HG03460 (cell line): ENCODE measurements around the gene ATP6AP1.
"Not testable (repeated sequence)": the region's sequence is repeated elsewhere in the genome, so short reads cannot be mapped to it uniquely, and the experiment has no call there.

Experiments
- ATAC-seq: cut with Tn5 transposase; IDR thresholded peaks from one replicate; pipeline ENCODE4 v1.9.1; 2021; ENCODE audit not compliant: unreplicated experiment

Gene ATP6AP1

DNA sequence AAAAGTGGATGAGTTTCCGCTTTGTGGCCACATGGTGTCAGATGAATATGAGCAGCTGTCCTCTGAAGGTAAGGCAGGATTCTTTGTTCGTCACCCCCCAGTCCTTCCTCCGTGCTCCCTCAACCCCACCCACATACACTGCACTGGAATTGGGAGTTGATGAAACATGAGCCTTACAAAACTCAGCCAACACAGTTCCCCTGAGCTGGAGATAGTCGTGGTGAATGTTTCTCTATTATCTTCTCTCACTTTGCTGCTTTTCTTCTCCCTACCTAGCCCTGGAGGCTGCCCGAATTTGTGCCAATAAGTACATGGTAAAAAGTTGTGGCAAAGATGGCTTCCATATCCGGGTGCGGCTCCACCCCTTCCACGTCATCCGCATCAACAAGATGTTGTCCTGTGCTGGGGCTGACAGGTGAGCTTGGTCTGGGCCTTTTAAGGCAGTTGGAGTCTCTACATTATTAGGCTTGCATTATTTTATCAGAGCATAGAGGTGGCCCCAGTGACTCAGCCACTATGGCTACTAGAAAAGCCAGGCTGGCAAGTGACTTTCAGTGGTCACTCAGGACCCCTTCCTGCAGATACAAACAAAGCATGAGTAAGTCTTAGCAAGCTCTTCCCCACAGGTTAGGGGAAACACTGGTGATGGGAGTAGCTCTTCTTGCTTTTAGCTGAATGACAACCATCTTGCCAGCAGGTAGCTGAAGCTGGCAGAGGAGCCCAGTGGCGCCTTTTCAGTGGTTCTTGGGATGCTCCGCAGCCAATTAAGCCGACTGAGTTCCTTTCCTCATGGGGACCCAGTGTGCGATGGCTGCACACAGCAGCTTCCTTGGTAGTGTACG, 28.7 kb upstream of the ATP6AP1 start:
- no peak for ATAC-seq

DNA sequence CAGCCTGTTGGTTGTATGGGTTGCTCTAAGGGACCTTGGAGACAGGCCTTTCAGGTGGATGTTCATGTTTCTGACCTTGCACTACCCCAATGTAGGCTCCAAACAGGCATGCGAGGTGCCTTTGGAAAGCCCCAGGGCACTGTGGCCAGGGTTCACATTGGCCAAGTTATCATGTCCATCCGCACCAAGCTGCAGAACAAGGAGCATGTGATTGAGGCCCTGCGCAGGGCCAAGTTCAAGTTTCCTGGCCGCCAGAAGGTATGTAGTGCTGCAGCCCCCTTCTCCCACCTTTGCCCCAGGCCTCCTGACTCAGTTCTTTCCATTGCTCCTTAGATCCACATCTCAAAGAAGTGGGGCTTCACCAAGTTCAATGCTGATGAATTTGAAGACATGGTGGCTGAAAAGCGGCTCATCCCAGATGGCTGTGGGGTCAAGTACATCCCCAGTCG, 28.1 kb upstream of the ATP6AP1 start:
- not testable (repeated sequence) for ATAC-seq

DNA sequence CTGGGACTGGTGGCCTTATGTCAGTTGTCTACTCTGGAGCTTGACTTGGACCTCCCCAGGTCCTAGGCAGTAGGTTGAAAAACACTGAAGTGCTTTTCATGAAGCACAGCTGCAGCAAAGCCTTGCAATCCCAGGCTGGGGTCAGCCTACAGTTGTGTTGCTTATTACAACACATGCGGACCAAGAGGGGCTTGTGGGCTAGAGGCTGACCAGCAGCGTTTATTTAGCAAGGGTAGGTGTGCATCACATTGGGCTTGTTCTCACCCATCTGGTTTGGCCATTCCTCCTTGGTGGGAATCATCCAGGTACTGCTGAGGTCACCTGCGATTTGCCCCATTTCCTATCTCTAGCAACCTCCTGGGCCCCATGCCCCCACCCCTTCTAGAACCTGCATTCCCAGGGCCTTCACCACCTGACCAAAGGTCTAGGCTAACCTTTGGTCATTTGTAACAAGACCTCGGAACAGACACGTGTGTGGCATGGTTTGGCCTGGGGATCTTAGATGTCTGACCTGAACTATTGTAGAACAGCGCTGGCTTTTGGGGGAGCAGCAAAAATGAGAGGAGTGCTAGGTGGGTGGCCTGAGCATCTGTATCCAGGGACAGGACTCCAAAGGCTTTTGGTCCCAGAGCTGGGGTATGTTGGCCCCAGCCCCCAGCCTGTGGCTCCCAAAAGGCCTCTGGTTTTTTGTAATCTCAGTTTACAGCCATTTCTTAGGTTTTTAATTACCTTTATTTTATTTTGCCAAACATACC, 27.3 kb upstream of the ATP6AP1 start:
- ATAC-seq = no peak

DNA sequence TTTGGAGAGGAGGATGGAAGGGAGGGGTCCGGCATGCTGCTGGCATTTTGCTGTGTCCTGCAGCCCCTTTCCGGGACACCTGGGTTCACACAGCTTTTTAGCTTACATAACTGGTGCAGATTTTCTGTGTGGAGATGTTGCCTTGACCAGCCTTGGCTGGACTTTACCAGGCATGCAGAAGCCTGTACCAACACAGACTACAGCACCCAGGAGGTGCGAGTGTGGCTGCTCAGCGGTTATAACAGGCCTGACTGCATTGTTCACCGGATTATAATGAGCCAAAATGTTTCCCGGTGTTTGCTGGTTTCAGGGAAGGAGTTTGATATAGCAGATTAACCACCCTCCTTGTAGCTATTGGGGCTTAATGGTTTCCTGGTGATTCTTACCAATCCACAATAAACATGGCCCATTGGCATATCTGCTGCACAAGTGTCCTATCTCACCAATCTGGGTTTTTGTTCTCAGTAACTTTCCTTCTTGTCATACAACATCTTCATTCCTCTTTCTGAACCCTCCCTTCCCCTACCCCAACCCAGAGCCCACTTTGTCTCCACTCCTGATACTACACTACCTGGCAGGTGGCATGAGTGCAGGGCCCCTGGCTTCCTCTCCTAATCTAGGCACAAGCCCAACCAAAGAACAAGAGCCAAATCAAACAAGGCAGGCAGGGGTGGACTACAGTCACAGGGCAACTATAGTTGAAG, 26.4 kb upstream of the ATP6AP1 start:
- no peak for ATAC-seq

DNA sequence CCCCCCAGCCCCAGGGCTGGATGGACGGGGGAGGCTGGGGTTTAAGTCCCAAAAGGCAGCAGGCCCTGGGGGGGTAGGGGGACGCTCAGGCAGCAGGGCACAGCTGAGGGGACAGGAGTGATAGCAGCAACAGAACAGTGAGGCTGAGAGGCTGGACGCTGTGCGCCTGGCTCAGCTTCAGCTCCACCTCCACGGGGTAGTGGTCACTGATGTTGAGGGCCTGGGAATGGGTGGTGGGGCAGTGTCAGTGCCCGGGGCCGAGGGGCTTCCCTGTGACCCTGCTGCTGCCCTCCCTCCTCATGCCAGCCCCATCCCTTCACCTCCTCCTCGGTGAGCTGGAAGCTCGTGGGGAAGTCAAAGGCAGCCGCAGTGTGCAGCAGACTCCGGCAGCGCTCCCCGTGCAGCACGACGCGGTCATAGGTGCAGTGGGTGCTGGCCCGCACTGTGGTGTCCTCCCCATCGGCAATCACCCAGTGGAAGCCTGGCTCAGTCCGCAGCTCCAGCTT, 25.8 kb upstream of the ATP6AP1 start:
- ATAC-seq = no peak

DNA sequence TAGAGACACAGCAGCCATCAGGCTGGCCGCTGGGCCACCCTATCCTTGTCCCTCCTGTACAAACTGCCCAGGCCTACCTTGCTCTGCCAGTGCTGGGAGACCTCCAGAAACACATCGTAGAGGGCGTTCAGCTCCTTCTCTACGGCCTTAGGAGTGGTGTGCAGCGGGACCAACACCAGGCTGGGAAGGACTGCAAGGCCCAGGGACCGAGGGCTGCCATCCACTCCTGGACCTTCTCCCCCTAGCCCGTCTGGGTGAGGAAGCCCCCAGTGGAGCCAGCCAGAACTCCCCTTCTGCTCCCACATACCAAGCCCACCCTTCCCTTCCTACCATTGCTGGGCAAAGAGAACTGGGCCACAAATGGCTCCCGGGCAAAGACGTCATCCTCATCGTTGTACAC, 25.3 kb upstream of the ATP6AP1 start:
- ATAC-seq = no peak

DNA sequence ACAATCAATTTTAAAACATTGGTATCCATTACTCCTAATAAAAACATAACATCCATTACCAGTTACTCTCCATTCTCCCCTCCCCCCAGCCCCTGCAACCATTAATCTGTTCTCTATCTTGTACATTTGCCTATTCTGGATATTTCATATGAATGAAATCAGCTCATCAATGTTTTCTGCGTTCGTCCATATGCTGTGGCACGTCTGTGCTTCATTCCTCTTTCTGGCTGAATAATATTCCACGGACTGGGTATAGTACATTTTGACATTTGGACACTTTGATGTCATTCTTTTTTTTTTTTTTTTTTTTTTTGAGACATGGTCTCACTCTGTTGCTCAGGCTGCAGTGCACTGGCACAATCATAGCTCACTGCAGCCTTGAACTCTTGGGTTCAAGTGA, 24.6 kb upstream of the ATP6AP1 start:
- no peak for ATAC-seq

DNA sequence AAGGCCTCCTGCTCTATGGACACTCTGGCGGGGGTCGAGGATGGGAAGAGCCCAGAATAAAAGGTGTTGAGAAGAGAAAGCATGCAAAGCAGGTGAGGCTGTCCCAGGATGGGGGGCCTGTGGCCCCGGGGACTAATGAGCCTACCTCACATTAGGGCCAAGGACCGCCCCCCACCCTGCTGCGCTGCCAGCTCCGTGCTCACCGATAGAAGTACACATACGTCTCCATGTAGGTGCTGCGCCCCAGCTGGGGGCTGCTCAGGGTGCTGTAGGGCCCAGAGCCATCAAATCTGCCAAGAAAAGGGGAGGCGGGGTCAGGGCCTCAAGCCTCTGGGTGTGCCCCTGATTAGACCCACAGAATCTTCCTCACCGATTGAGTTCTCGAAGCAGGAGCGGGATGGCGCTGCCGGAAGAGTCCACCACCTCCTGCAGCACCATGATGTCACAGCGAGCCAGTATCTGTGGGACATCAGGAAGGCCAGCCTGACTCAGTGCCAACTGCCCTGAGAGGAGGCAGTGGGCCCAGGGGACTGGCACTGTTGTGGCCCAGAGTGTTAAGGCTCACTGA, 23.8 kb upstream of the ATP6AP1 start:
- ATAC-seq = no peak

DNA sequence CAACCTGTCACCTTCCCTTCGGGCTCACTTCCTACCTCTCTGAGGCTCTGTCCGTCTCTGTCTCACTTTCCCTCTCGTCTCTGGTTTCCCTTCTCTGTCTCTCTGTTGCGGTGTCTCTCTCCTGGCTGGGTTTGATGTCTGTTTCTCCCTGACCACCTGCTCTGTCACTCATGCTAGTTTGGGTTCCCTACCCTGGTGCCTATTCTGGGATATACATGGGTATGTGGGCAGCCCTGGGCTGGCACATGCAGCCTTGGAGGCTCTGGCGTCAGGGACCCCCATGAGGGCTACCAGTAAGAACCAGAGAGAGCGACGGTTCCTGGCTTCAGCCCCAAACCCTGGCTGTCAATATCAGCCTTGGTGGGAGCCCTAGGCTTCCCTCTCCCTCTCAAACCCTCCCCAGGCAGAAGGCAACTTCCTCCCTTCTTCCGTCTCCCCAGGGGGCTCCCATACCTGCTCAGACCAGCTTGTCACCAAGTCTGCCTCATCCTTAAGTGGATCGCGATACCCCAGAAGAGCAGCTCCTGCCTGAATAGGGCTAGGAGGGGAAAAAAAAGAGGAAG, 19.7 kb upstream of the ATP6AP1 start:
- ATAC-seq = peak; percentile 29

DNA sequence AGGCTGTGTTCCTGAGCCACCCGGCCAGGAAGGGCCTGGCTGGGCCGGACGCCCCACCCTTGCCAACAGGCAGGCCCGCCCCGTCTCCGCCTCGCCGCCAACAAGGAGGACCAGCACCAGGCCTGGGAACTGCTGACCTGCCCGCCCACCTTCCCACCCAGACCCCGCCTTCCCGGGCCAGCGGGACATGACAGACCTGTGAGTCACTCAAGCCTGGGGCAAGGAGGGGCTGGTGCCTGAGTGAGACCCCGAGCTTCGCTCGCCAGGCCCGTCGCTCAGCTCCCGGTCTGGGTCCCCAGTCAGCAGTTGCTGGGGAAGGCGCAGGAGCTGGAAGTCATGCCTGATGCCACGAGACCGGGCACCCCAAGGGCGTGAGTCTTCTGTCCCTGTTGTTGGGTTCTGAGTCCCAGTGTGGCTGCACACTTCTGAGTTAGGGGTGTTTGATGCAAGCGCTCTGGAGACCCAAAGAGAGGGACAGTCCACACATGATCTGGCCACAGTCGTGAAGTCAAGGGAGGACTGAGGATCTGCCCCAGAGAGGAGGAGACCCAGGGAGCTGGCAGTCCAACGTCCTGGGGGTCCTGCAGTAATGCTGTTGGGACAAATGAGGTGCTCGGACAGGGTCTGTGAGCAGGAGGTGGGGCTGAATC, 19.1 kb upstream of the ATP6AP1 start, which contains the start of gene DNASE1L1:
Gene DNASE1L1 (minus strand): TSS at position 33 of the 650 bp plus-strand sequence. CDS start 3,686 bp downstream, outside the sequence.
- ATAC-seq = peak; percentile 47

DNA sequence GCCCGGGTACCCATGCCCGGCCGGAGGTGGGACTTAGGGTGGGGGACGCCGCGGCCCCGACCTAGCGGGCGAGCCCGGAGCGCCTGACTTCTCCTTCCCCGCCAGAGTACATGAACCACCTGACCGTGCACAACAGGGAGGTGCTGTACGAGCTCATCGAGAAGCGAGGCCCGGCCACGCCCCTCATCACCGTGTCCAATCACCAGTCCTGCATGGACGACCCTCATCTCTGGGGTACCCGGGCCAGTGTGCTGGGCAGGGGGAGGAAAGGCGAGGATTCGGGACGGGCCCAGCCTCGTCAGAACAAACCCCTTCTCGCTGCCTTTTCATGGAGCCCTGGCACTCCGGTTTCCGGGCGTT, 16.5 kb upstream of the ATP6AP1 start:
- ATAC-seq = peak; percentile 56

DNA sequence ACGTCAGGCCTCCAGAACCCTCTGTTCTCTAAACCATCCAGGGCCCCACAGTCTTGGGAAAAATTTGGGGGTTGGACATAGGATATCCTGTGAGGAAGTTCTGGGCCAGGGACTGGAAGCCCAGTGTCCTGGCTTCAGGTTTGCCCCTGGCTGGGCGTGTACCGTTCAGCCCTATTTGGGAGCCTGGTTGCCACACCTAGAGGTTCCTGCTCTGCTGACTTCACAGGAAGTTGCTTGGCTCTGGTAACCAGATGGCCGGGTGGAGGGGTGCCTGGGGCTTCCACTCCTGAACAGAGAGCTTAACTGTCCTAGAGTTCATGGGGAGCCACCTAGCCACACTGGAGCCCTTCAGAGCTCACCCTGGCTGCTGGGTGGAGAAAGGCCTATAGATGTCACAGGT, 16.0 kb upstream of the ATP6AP1 start:
- no peak for ATAC-seq

DNA sequence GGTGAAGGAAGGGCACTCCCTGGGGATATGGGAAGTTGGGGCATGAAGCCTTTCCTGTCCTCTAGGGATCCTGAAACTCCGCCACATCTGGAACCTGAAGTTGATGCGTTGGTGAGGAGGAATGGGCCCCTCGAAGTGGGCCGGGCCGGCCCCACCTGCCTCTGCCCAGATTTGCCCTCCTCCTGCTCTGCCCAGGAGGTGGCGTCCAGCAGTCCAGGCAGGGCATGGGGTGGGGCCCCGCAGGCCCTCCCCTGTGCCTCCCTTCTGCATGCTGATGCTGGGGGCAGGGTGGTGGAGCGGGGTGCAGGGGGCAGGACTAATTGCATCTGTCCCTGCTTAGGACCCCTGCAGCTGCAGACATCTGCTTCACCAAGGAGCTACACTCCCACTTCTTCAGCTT, 15.3 kb upstream of the ATP6AP1 start:
- ATAC-seq = no peak

DNA sequence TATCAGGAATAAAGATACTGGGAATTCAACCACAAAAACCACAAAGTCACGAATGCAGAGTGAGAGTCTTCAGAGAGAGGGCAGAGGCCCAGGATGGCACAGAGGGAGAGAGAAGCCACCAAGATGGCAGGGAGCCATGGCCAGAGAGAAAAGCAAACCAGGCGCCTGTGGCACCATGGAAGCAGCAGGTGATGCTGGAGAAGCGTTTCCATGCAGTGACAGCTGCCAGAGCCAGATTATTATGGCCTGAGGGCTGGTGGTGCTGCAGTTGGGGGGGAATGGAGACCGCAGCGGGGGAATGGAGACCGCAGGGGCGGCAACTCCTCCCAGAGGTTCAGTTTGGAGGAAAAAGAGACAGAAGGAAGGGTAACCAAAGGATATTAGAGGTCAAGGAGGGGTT, 11.3 kb upstream of the ATP6AP1 start:
- ATAC-seq = no peak

DNA sequence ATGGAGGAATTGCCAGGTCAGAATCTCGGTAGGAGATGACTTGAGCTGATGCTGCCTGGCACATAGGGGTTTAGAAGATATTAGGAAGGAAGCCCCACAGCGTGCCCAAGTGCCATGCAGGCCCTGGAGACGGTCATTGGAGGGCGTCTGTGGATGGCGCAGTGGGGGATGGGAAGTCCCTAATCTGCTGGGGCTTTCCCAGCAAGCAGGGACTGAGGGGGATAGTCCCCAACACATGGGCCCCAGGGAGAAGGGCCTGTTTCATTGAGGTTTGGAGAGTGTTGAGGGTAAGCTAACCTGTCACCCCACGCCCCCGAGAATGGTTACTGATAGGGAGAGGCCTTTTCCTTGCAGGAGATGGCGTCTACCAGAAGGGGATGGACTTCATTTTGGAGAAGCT, 9.3 kb upstream of the ATP6AP1 start:
- ATAC-seq = no peak

DNA sequence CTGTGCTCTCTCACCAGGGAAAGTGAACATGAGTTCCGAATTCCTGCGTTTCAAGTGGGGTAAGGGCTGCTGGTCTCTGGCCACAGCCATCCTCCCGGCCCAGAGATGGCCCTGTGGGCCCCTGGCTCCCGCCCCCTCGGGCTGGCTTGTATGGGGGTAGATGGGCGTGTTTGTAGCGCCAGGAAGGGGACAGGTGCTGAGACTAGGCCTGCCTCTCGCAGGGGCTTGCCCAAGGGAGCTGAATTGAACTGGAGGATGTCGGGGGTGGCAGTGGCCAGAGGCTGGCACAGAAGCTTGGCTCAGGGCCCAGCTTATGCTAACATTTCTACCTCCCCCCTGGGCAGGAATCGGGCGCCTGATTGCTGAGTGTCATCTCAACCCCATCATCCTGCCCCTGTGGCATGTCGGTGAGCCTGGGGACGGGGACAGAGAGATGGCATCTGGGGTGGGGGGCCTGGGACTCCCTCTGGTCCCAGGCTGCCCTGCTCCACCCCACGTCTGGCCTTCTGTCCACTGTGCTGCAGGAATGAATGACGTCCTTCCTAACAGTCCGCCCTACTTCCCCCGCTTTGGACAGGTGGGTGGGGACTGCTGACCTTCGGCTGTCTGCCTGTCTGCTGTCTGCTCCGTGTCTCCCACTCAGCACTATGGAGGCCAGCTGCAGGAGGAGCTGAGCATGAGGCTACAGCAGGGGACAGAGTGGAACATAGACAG, 8.6 kb upstream of the ATP6AP1 start:
- no peak for ATAC-seq

DNA sequence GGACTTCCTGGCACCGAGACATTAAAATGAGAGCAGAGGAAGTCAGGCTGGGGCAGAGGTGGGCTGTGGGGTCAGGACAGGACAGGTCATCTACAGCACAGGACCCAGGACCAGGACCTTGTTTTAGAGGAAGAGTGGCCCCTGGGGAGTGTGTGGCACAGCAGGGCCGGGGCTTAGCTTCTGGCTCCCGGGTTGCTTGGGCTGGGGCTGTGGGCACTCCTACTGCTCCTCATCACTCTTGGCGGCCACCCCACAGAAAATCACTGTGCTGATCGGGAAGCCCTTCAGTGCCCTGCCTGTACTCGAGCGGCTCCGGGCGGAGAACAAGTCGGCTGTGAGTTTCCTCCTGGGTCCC, 8.1 kb upstream of the ATP6AP1 start:
- ATAC-seq = no peak

DNA sequence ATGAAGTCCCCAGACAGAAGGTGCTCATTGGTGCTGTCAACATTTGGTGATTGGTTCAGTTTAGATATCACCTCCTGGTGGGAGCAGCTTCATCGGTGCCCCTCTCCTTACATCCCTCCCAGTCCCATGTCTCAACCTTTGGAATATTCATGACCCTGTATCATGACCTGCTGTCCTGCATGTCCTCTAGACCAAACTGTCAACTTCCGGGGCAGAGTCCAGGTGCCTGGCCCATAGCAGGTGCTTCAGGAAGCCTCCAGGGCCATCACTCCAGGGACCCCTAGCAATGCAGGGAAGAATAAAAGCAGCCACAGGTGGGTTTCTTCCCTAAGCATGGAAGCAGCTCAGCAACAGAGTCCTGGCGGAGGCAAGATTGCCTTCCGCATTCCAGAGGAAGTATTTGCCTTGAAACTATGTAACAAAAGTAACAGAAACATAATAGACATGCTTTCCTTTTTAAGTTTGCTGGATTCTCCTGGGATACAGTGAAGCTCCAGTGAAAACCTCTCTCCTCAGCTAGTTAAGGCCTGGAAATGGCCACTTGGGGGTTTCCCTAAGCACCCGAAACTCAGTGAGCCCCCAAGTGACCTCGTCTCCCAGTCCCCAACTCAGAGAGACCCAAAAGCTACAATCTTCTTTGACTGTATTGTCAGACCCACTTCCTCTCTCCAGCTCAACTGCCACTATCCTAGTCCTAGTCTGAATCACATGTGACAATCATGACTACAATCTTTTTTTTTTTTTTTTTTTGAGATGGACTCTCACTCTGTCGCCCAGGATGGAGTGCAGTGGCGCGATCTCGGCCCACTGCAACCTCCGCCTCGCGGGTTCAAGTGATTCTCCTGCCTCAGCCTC, 1.3 kb upstream of the ATP6AP1 start:
- ATAC-seq = no peak

DNA sequence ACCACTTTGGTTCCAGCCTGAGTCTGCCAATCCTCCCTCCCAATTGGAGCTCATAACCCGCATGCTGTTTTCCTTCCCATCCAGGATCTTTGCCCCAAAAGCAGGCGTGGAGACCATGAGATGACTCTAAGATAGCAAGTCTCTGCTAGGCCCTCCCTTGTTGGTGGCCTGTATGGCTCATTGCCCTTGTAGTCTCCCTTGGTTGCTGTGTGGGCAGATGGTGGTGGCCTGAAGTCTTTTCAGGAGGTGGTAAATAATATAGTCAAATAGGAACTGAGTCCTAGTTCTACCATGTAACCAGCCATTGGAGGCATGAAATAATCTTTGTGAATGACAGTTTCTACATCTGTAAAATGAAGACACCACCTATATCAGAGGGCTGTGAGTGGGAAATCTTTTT, 1.2 kb downstream of the ATP6AP1 start:
- ATAC-seq = no peak
